ENCODE data around the gene SP140. TPM values are rescaled to one million over a fixed set of nuclear protein-coding genes. Genes with fewer than 3 reads are reported as not detected.

SP140 gene
- total RNA-seq, 1 experiment from 2014 or later, result 2.6 TPM

- intact Hi-C loops (cut with micrococcal nuclease), result loop anchor here (10.0 kb wide), 1 partner anchor 459 kb away; no protein-coding TSS in a partner anchor
- no peak overlapping the region for H3K4me2 ChIP-seq (ENCODE audit: low read length)
- no peak overlapping the region for H2AFZ ChIP-seq (ENCODE audit: low read depth, low read length, poor library complexity, severe bottlenecking)
- no peaks in the 10 kb centered on the region for H4K20me1 ChIP-seq (ENCODE audit: insufficient read depth)
- no peak overlapping the region for H3K4me3 ChIP-seq (replicated peaks in 1 of 2; ENCODE audit: low read depth in 1 of 2, low read length in 2 of 2)
- TF ChIP-seq YY1 (IDR thresholded peaks at IDR 0.05; ENCODE audit: extremely low read depth, insufficient replicate concordance, low read depth, low read length) (no peak), POLR2A (IDR thresholded peaks at IDR 0.05; ENCODE audit: borderline replicate concordance, extremely low read depth, insufficient read depth, insufficient read length) (no peak), SIN3A (IDR thresholded peaks at IDR 0.05; ENCODE audit: low read depth) (no peak), POLR2AphosphoS5 (IDR thresholded peaks at IDR 0.05; ENCODE audit: low read depth, low read length) (no peak), SRF (IDR thresholded peaks at IDR 0.05; ENCODE audit: low read depth) (no peak), REST (IDR thresholded peaks at IDR 0.05; ENCODE audit: low read depth) (no peak), FOSL1 (IDR thresholded peaks at IDR 0.05; ENCODE audit: low read depth) (no peak), RAD21 (IDR thresholded peaks at IDR 0.05; ENCODE audit: low read depth) (no peak), ELF1 (IDR thresholded peaks at IDR 0.05; ENCODE audit: borderline replicate concordance, low read depth) (no peak), CBX3 (IDR thresholded peaks at IDR 0.05; ENCODE audit: low read depth) (no peak), JUND (IDR thresholded peaks at IDR 0.05) (no peak)
- H3K4me1 ChIP-seq (ENCODE audit: control insufficient read depth in 1 of 2, insufficient read depth in 2 of 2, low read length in 2 of 2), result no peaks in the 10 kb centered on the region
- RAD21 ChIA-PET (ENCODE audit: low non-redundant PET in 1 of 2, low total read pairs in 2 of 2, uncharacterized antibody in 2 of 2, unreplicated experiment in 2 of 2), result no interaction called here
- no peak for ATAC-seq
- POLR2A ChIA-PET, result interaction anchor here (1.4 kb wide), 1 partner anchor 9 kb away, joined by 4 read pairs; the partner anchor contains the start of gene SP140L
- H3K27ac ChIP-seq (ENCODE audit: low read depth, low read length), result no peak overlapping the region
- DNase-seq (ENCODE audit: low read depth, low spot score), result no peak
- H3K27me3 ChIP-seq (ENCODE audit: insufficient read depth, low read length), result no peaks in the 10 kb centered on the region
- no TSS peak for BruUV-seq (replicated peaks)
- H3K36me3 ChIP-seq (ENCODE audit: control insufficient read depth in 1 of 2, insufficient read depth in 2 of 2, low read length in 2 of 2), result 0 out of 4 replicates have a peak, but pooled peaks cover 0 to 6% of the 10 kb centered on the region in 2 experiments
- H3K9me2 ChIP-seq (ENCODE audit: insufficient read depth), result no peaks in the 10 kb centered on the region
- CTCF ChIA-PET, result no interaction called here
- peaks cover 5% of the 10 kb centered on the region; the same call in 1 of the 2 replicates for H3K79me2 ChIP-seq (ENCODE audit: insufficient read depth, low read length)
- no peak overlapping the region for H3K9ac ChIP-seq (ENCODE audit: low read length)
- H3K9me3 ChIP-seq (ENCODE audit: control insufficient read depth in 1 of 2, insufficient read depth in 1 of 2, low read depth in 1 of 2, low read length in 2 of 2), result no peaks in the 10 kb centered on the region
Observed at GRCh38 chr2:230335461-230335863, 109.9 kb downstream of the SP140 start.
